Heart left ventricle (tissue), 13 donors: ENCODE results near the gene WBP1L.

Source experiments
- POLR2A ChIP-seq, 2 donors: fragments of 450-650 bp; IDR thresholded peaks; one replicate each; pipeline ENCODE4 v1.6.1; 2017; ENCODE audit warnings: antibody characterized with exemption in 2 of 2, mild to moderate bottlenecking in 2 of 2, moderate library complexity in 2 of 2
- TF ChIP-seq, protein P1 (sequence below), 12 donors: fragments of 200-600 bp; sonication (generic) in 4 of 12; IDR thresholded peaks; one replicate each; pipeline versions ENCODE4 v1.5.0 to v1.8.0; 2018 to 2022; ENCODE audit warnings: antibody characterized with exemption in 12 of 12, mild to moderate bottlenecking in 5 of 12
- donor health status: ischemic (EF 13 %, LVEDD 7.1; RV severe dilation, severe dysfunction).
- donor health status: DM: no; HTN: yes; CAD: no.
- donor health status: DM: no; HTN: no; CAD: no.
- donor health status: ischemic (EF 25% LVEDD 6.9; RV normal size, moderate dysfunction).
- donor health status: ischemic (EF 25% LVEDD 5.7; RV mildly dilated, moderate dysfunction).
- donor health status: ischemic (EF 35%, LVEDD 5.7; RV mildly dilated, moderate dysfunction).
- donor health status: nonischemic (EF 11% LVEDD 7.7; RV severe dilation, severe dysfunction).
- donor health status: DM: yes; HTN: yes; CAD: no.
- donor health status: PGD.
- donor health status: ischemic (EF 29% LVEDD 5.4; RV normal size, mild dysfunction).
- donor health status: nonischemic (EF 23%, LVEDD 6.1; RV moderate dilation, normal function).

GRCh38 chr10:102777711-102778453, 34.1 kb downstream of the WBP1L start:
- TF ChIP-seq, protein P1, sequence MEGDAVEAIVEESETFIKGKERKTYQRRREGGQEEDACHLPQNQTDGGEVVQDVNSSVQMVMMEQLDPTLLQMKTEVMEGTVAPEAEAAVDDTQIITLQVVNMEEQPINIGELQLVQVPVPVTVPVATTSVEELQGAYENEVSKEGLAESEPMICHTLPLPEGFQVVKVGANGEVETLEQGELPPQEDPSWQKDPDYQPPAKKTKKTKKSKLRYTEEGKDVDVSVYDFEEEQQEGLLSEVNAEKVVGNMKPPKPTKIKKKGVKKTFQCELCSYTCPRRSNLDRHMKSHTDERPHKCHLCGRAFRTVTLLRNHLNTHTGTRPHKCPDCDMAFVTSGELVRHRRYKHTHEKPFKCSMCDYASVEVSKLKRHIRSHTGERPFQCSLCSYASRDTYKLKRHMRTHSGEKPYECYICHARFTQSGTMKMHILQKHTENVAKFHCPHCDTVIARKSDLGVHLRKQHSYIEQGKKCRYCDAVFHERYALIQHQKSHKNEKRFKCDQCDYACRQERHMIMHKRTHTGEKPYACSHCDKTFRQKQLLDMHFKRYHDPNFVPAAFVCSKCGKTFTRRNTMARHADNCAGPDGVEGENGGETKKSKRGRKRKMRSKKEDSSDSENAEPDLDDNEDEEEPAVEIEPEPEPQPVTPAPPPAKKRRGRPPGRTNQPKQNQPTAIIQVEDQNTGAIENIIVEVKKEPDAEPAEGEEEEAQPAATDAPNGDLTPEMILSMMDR (IDR thresholded peaks at IDR 0.05), result no peak
- no peak for TF ChIP-seq POLR2A (IDR thresholded peaks at IDR 0.05)
